Mesodermal cell (in vitro differentiated cells): ENCODE measurements around the gene MUC5B.

Source experiments
- H3K27ac ChIP-seq: 2 replicates; pipeline ENCODE4 v1.7.0; 2013; ENCODE audit warnings: mild to moderate bottlenecking, low read depth, low read length, moderate library complexity; ENCODE audit not compliant: severe bottlenecking
- H3K36me3 ChIP-seq: 2 replicates; pipeline ENCODE4 v1.7.1; 2013; ENCODE audit warnings: mild to moderate bottlenecking, low read length, moderate library complexity; ENCODE audit not compliant: control insufficient read depth, insufficient read depth
- H3K4me1 ChIP-seq: one replicate; pipeline ENCODE4 v1.7.1; 2013; ENCODE audit warnings: mild to moderate bottlenecking, low read length; ENCODE audit not compliant: insufficient read depth, control insufficient read depth, poor library complexity, severe bottlenecking
- H3K4me3 ChIP-seq: 2 replicates; pipeline ENCODE4 v1.7.0; 2013; ENCODE audit warnings: low read length, control low read depth, mild to moderate bottlenecking; ENCODE audit not compliant: insufficient read depth, poor library complexity, severe bottlenecking; ENCODE audit errors: extremely low read depth
- H3K9me3 ChIP-seq: 2 replicates; pipeline ENCODE4 v1.7.1; 2013; ENCODE audit warnings: mild to moderate bottlenecking, low read length, moderate library complexity; ENCODE audit not compliant: control insufficient read depth
- whole genome bisulfite sequencing, 2 experiments: methylation state at CpG; one replicate each; pipeline ENCODE4 v1.1.5; 2013; ENCODE audit warnings: missing lambda C conversion rate in 2 of 2; ENCODE audit not compliant: insufficient coverage in 2 of 2; 5-methylcytosine and 5-hydroxymethylcytosine counted together

MUC5B gene

DNA sequence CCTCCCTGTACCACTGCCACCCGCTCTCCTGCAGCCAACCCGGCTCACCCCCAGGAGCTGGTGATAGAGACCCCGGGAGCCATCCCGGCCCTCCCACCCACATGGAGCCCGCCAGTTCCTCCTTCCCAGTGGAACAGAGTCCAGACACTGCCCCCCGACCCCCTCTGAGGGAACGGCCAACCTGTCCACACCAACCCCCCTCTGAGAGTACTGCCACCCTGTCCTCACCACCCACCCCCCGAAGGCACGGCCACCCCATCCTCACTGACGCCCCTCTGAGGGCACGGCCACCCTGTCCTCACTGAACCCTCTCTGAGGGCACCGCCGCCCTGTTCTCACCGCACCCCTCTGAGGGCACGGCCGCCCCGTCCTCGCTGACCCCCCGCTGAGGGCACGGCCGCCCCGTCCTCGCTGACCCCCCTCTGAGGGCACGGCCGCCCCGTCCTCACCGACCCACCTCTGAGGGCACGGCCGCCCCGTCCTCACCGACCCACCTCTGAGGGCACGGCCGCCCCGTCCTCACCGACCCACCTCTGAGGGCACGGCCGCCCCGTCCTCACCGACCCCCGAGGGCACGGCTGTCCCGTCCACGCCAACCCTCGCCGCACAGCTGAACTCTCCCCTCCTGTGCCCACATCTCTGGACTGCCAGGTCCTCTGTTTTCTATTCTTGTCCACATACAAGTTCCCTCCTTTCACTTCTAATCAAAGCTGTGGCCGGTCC lies 68.6 kb downstream of the MUC5B start:
- Histone ChIP-seq H3K27ac (no peak overlapping the region), H3K4me1 (no peaks in the 10 kb centered on the region), H3K9me3 (no peaks in the 10 kb centered on the region), H3K4me3 (no peak overlapping the region), H3K36me3 (peaks cover 48% of the 10 kb centered on the region)
- 96 to 97% methylated on average over 28 to 40 of the region's 46 CpGs for WGBS, 2 experiments

DNA sequence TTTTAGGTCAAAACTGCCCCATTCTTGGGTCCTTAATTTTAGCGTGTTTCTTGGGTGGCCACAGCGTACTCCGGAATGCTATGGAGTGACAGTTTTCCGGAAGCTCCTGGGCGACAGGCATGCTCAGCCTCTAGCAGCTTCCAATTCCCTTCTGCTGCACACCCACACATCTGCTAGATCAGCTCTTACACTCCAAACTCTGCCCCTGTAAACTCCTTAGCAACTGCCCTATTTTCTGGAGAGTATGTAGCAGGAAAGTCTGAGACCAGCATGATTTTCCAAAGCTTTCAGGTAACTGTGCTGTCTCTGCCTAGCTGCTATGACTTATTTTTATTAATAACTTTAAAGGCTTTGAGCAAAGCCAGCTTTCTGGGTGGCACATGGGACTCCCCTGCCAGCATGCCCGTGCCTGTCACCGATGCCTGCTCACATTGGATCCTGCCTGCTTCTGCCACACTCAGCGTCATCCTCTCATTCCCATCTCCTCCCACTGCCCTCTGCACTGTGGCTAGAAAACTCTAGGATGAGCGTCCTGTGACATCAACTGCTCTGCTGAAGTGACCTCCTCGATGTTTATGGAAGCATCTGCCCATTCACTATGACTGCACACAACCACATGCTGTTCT lies 69.3 kb downstream of the MUC5B start:
- Histone ChIP-seq H3K4me3 (no peak overlapping the region), H3K4me1 (no peaks in the 10 kb centered on the region), H3K9me3 (no peaks in the 10 kb centered on the region), H3K36me3 (peaks cover 46% of the 10 kb centered on the region), H3K27ac (no peak overlapping the region)
- WGBS, 2 experiments, result 96 to 98% methylated on average over 10 of the region's 10 CpGs

DNA sequence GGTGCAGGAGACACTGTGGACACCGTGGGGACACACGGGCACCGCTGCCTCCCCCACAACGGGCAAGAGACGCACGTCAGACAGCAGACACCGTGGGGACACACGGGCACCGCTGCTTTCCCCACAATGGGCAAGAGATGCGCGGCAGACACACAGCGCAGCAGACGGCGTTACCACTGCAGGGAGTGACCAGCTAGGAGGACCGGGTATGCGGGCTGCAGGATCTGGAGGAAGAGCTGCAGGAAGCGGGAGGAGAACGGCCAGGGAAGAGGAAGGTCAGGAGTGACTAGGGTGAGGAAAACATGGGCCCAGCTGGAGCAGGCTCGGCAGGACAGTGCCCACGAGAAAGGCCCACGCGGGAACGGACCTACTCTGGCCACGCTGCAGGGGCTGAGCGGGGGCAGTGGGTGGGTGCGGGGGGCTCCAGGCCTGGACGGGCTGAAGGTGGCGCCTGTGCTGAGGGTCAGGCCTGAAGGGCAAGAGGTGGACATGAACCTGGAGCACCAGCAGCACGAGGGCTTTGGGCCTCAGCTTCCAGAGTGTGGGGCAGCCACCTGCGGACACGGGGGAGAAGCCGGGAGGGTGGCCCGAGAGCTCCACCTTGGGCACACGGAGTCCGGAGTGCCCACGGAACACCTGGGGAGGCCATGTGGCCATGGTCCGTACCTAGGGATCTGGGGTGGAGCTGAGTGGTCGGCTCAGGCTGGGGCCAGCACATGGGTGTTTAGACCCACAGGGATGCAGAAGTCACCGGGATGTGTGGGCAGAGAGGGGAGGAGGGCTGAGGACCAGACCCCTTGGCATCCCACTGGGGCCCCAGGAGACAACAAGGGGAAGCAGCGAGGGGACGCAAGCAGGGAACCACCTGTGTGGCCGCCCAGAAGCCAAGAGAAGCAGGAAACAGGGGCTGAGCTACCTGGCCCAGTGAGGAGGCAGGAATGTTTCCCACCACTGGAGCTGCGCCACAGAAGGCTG lies 70.1 kb downstream of the MUC5B start:
- H3K4me1 ChIP-seq, result no peaks in the 10 kb centered on the region
- H3K4me3 ChIP-seq, result no peak overlapping the region
- H3K36me3 ChIP-seq, result peaks cover 53% of the 10 kb centered on the region
- 94 to 95% methylated on average over 41 to 42 of the region's 43 CpGs for WGBS, 2 experiments
- no peaks in the 10 kb centered on the region for H3K9me3 ChIP-seq
- no peak overlapping the region for H3K27ac ChIP-seq

DNA sequence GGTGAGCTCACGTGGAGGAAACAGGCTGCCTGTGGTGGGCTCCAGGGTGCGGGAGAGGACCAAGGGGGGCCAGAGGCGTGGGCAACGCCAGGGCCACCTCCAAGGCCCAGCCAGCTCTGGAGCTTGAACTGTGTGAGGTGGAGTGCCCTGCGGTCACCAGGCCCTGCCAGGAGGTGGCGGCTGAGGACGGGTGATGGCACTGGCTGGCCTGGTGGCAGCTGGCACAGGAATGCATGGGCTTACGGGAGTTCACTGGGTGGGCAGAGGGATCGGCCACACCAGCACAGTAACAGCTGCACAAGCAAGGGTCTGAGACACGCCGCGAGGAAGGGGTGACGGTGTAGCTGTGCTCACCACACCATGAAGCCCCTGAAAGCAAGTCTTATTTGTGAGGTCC lies 70.8 kb downstream of the MUC5B start:
- H3K4me3 ChIP-seq, result no peak overlapping the region
- H3K9me3 ChIP-seq, result no peaks in the 10 kb centered on the region
- H3K4me1 ChIP-seq, result no peaks in the 10 kb centered on the region
- no peak overlapping the region for H3K27ac ChIP-seq
- H3K36me3 ChIP-seq, result peaks cover 51% of the 10 kb centered on the region
- WGBS, 2 experiments, result 93 to 95% methylated on average over 13 of the region's 13 CpGs

DNA sequence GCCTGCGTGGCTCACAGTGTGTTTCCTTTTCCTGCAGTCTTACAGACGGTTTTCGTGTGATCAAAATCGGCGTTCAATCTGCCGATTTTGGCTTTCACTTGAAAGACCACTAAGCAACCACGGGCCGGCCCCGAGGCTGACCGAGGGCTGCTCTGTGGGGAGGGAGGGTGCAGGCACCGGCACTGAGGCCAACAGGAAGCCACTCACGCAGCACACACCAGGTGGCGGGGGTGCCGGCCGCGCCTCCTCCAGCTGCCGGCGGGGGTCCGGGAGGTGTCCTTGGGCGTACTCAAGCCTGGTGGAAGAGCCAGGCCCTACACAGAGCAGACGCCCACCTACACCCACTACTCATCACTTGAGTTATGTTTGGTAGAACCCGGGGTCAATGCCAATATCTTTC lies 72.2 kb downstream of the MUC5B start:
- no peaks in the 10 kb centered on the region for H3K4me1 ChIP-seq
- WGBS, 2 experiments, result 93 to 98% methylated on average over 18 to 22 of the region's 22 CpGs
- H3K4me3 ChIP-seq, result no peak overlapping the region
- no peaks in the 10 kb centered on the region for H3K9me3 ChIP-seq
- no peak overlapping the region for H3K27ac ChIP-seq
- peaks cover 38% of the 10 kb centered on the region for H3K36me3 ChIP-seq

- Histone ChIP-seq H3K27ac (no peak overlapping the region), H3K9me3 (no peaks in the 10 kb centered on the region), H3K4me3 (no peak overlapping the region), H3K4me1 (no peaks in the 10 kb centered on the region), H3K36me3 (peaks cover 40% of the 10 kb centered on the region)
- WGBS, 2 experiments, result 94 to 96% methylated on average over 21 of the region's 23 CpGs
Observed at GRCh38 chr11:1295591-1295990, 72.7 kb downstream of the MUC5B start.

GRCh38 chr11:1296287-1296686 lies 73.4 kb downstream of the MUC5B start:
- no peak overlapping the region for H3K4me3 ChIP-seq
- 100% methylated on average over 4 to 5 of the region's 9 CpGs for WGBS, 2 experiments
- no peaks in the 10 kb centered on the region for H3K9me3 ChIP-seq
- H3K36me3 ChIP-seq, result peaks cover 41% of the 10 kb centered on the region
- H3K27ac ChIP-seq, result no peak overlapping the region
- H3K4me1 ChIP-seq, result no peaks in the 10 kb centered on the region

GRCh38 chr11:1297011-1297575 lies 74.2 kb downstream of the MUC5B start:
- Histone ChIP-seq H3K4me1 (no peaks in the 10 kb centered on the region), H3K9me3 (no peaks in the 10 kb centered on the region), H3K36me3 (peaks cover 45% of the 10 kb centered on the region), H3K4me3 (no peak overlapping the region), H3K27ac (no peak overlapping the region)
- WGBS, 2 experiments, result 96 to 97% methylated on average over 25 of the region's 25 CpGs

DNA sequence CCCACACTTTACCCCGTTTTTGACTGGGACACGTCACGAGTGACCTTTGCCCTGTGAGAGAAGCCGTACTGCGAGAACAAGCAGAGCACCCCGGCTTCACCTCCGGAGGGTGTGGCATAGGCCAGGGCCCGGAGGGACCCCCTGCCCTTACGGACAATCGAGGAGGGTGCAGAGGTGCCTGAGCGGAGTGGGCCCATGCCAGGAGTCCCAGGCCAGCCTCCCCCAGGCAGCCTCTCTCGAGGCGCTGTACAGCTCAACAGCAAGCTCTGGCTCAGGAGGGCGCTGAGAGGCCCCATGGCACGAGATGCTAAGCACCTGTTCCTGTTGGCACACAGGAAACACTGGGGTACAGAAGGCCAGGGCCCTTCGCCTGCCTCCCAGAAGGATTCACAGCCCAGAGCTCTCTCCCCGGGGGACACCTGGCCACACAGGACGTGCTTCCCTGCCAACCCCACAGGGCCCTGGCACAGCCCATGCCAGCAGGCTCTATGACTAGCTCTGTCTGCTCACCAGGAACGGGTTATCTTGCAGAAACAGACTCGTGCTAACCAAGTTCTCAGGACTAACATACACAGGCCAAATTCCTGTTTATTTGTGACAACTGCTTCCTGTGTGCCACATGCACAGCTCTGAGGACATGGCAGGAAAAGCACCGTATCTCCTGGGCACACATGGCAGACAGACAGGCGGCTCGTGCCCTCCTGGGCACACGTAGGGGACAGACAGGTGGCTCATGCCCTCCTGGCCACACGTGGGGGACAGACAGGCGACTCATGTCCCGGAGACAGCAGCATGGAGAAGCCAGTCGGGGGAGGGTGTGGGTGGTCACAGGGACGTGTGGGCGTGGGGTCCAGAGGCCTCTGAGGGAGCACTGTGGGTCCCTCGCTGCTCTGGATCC lies 75.0 kb downstream of the MUC5B start:
- no peak overlapping the region for H3K27ac ChIP-seq
- H3K36me3 ChIP-seq, result peaks cover 48% of the 10 kb centered on the region
- WGBS, 2 experiments, result 90 to 93% methylated on average over 30 to 31 of the region's 31 CpGs
- H3K4me1 ChIP-seq, result peaks cover 2% of the 10 kb centered on the region
- H3K9me3 ChIP-seq, result no peaks in the 10 kb centered on the region
- no peak overlapping the region for H3K4me3 ChIP-seq
